IMR-90 (cell line): ENCODE measurements around the gene HCLS1. TPM values are rescaled to one million over a fixed set of nuclear protein-coding genes. Genes with fewer than 3 reads are reported as not detected.

Source experiments
- ATAC-seq: fragments of 200-7000 bp; cut with Tn5 transposase; 2 replicates; pipeline ENCODE4 v1.9.1; 2020; ENCODE audit warnings: low read depth, mild to moderate bottlenecking, moderate library complexity
- BruUV-seq: library from RNA; stranded (reverse); fragments of 400-500 nt; replicated peaks from 2 replicates; lab custom pipeline; 2021; lab: Mats Ljungman, UMichigan
- CTCF ChIA-PET: fragments of 300-600 bp; formaldehyde crosslinking; extraction: SDS; loops from one replicate; lab custom pipeline; 2021; ENCODE audit warnings: antibody characterized with exemption; lab: Yijun Ruan, JAX
- POLR2A ChIA-PET: fragments of 300-600 bp; sonication (Branson Sonifier 250); formaldehyde crosslinking; loops from one replicate; lab custom pipeline; 2022; ENCODE audit warnings: antibody characterized with exemption; ENCODE audit not compliant: unreplicated experiment; lab: Charles Lee
- DNase-seq: peaks from one replicate; pipeline ENCODE4 v3.0.0; 2013
- H2AFZ ChIP-seq: replicated peaks from 2 replicates; pipeline ENCODE3; 2013; ENCODE audit warnings: low read length, mild to moderate bottlenecking; ENCODE audit not compliant: poor library complexity
- H2AK5ac ChIP-seq: 2 replicates; pipeline ENCODE4 v1.6.1; 2013; ENCODE audit warnings: low read depth, low read length, inconsistent platforms
- H2AK9ac ChIP-seq: replicated peaks from 2 replicates; pipeline ENCODE3; 2013; ENCODE audit warnings: mild to moderate bottlenecking, low read depth, low read length, moderate library complexity; ENCODE audit not compliant: poor library complexity
- H2BK120ac ChIP-seq: 2 replicates; pipeline ENCODE4 v1.6.1; 2013; ENCODE audit warnings: low read depth, low read length, inconsistent platforms
- H2BK15ac ChIP-seq: 3 replicates; pipeline ENCODE4 v1.6.1; 2013; ENCODE audit warnings: low read depth, low read length, inconsistent platforms
- H2BK20ac ChIP-seq: 2 replicates; pipeline ENCODE4 v1.6.1; 2013; ENCODE audit warnings: low read depth, mild to moderate bottlenecking, inconsistent platforms, low read length, moderate library complexity
- H2BK5ac ChIP-seq: 2 replicates; pipeline ENCODE4 v1.6.1; 2013; ENCODE audit warnings: mild to moderate bottlenecking, low read depth, low read length, inconsistent platforms; ENCODE audit not compliant: poor library complexity, severe bottlenecking
- H3K14ac ChIP-seq: replicated peaks from 2 replicates; pipeline ENCODE4 v1.6.1; 2013; ENCODE audit warnings: low read depth, low read length, inconsistent platforms
- H3K18ac ChIP-seq: 2 replicates; pipeline ENCODE4 v1.6.1; 2013; ENCODE audit warnings: low read depth, low read length, control low read depth
- H3K23ac ChIP-seq: 2 replicates; pipeline ENCODE4 v1.6.1; 2013; ENCODE audit warnings: low read depth, low read length, inconsistent platforms
- H3K27ac ChIP-seq: 2 replicates; pipeline ENCODE4 v1.5.1; 2013; ENCODE audit warnings: mild to moderate bottlenecking, control low read depth, low read length; ENCODE audit not compliant: insufficient read depth
- H3K27me3 ChIP-seq: 2 replicates; pipeline ENCODE4 v1.6.1; 2013; ENCODE audit warnings: low read length; ENCODE audit not compliant: control insufficient read depth, insufficient read depth
- H3K36me3 ChIP-seq: 2 replicates; pipeline ENCODE4 v1.6.1; 2013; ENCODE audit warnings: low read length, mixed read lengths; ENCODE audit not compliant: control insufficient read depth, insufficient read depth
- H3K4ac ChIP-seq: 2 replicates; pipeline ENCODE4 v1.6.1; 2013; ENCODE audit warnings: low read depth, low read length, inconsistent platforms
- H3K4me1 ChIP-seq: 2 replicates; pipeline ENCODE4 v1.6.1; 2013; ENCODE audit warnings: low read length, mixed read lengths; ENCODE audit not compliant: control insufficient read depth, insufficient read depth
- H3K4me2 ChIP-seq: 2 replicates; pipeline ENCODE4 v1.6.1; 2013; ENCODE audit warnings: low read depth, mild to moderate bottlenecking, control low read depth, low read length, moderate library complexity
- H3K4me3 ChIP-seq: 2 replicates; pipeline ENCODE4 v1.5.1; 2013; ENCODE audit warnings: low read depth, mild to moderate bottlenecking, control low read depth, low read length, moderate library complexity; ENCODE audit not compliant: insufficient read depth
- H3K56ac ChIP-seq: 2 replicates; pipeline ENCODE4 v1.6.1; 2013; ENCODE audit warnings: low read length, inconsistent platforms; ENCODE audit not compliant: insufficient read depth; ENCODE audit errors: extremely low read depth
- H3K79me1 ChIP-seq, 2 experiments: 2 replicates each; pipeline ENCODE4 v1.6.1; 2013; ENCODE audit warnings: low read length in 2 of 2, inconsistent platforms in 1 of 2, low read depth in 1 of 2
- H3K9ac ChIP-seq: 2 replicates; pipeline ENCODE4 v1.6.1; 2013; ENCODE audit warnings: low read depth, low read length, control low read depth
- H3K9me1 ChIP-seq: 2 replicates; pipeline ENCODE4 v1.6.1; 2013; ENCODE audit warnings: low read length, inconsistent platforms; ENCODE audit not compliant: insufficient read depth
- H3K9me3 ChIP-seq: 2 replicates; pipeline ENCODE4 v1.6.1; 2013; ENCODE audit warnings: low read length; ENCODE audit not compliant: control insufficient read depth, insufficient read depth
- H4K20me1 ChIP-seq: 2 replicates; pipeline ENCODE4 v1.6.1; 2013; ENCODE audit warnings: low read length, inconsistent platforms; ENCODE audit not compliant: insufficient read depth
- H4K5ac ChIP-seq: 2 replicates; pipeline ENCODE4 v1.6.1; 2013; ENCODE audit warnings: mild to moderate bottlenecking, low read depth, low read length, control low read depth
- H4K8ac ChIP-seq, 2 experiments: 2 replicates each; pipeline ENCODE4 v1.6.1; 2013; ENCODE audit warnings: low read depth in 2 of 2, low read length in 2 of 2, control low read depth in 1 of 2, inconsistent platforms in 1 of 2
- H4K91ac ChIP-seq: 2 replicates; pipeline ENCODE4 v1.6.1; 2013; ENCODE audit warnings: low read depth, low read length, inconsistent platforms; ENCODE audit not compliant: insufficient read depth
- CEBPB ChIP-seq: IDR thresholded peaks from 2 replicates; pipeline ENCODE4 v1.6.1; 2012; ENCODE audit warnings: low read depth, low read length, improper control_type of control experiment
- FOS ChIP-seq: fragments of 150-350 bp; IDR thresholded peaks from 2 replicates; pipeline ENCODE4 v1.6.1; 2016; ENCODE audit warnings: low read depth, low read length
- MAFK ChIP-seq: IDR thresholded peaks from 2 replicates; pipeline ENCODE4 v1.6.1; 2012; ENCODE audit warnings: low read depth, low read length, improper control_type of control experiment
- POLR2A ChIP-seq: IDR thresholded peaks from 2 replicates; pipeline ENCODE4 v1.6.1; 2012; ENCODE audit warnings: mild to moderate bottlenecking, low read depth, low read length
- SMC3 ChIP-seq: fragments of 150-350 bp; IDR thresholded peaks from 2 replicates; pipeline ENCODE4 v1.6.1; 2016; ENCODE audit warnings: low read depth, mild to moderate bottlenecking, antibody characterized with exemption, low read length, moderate library complexity
- WGBS, 2 experiments: methylation state at CpG; one replicate each; pipeline versions ENCODE4 v1.1.5 to v1.1.7; 2013; ENCODE audit warnings: missing lambda C conversion rate in 2 of 2; ENCODE audit not compliant: insufficient read length in 1 of 2; ENCODE audit errors: extremely low coverage in 2 of 2; 5-methylcytosine and 5-hydroxymethylcytosine counted together
- dilution Hi-C: fragments of 300-500 bp; cut with HindIII; formaldehyde crosslinking; loops from one replicate; pipeline ENCODE4 v1.14.3; 2018; ENCODE audit warnings: low sequenced_read_pairs; ENCODE audit not compliant: unreplicated experiment
- in situ Hi-C: fragments of 300-500 bp; cut with MboI; formaldehyde crosslinking; loops from 3 replicates; pipeline ENCODE4 v1.14.3; 2019; ENCODE audit warnings: low sequenced_read_pairs, inconsistent platforms, mixed read lengths
- intact Hi-C: fragments of 100-400 bp; cut with micrococcal nuclease; formaldehyde crosslinking; loops from 2 replicates; pipeline ENCODE4 v1.10.0; 2022
- polyA plus RNA-seq, 3 experiments: library from polyadenylated mRNA; depleted of rRNA; stranded (reverse); fragments of >200 nt; gene quantifications; 2 replicates each; pipeline ENCODE4 v1.2.3, GENCODE V29; 2012; ENCODE audit warnings: low replicate concordance in 1 of 3
- total RNA-seq: library from RNA; depleted of rRNA; stranded (reverse); fragments of >200 nt; gene quantifications from 2 replicates; pipeline ENCODE4 v1.2.3, GENCODE V29; 2012

HCLS1 gene
- total and polyA plus RNA-seq, 2 of the 4 experiments (the other 2 are of a cell fraction): 0.54 to 0.67 TPM

DNA sequence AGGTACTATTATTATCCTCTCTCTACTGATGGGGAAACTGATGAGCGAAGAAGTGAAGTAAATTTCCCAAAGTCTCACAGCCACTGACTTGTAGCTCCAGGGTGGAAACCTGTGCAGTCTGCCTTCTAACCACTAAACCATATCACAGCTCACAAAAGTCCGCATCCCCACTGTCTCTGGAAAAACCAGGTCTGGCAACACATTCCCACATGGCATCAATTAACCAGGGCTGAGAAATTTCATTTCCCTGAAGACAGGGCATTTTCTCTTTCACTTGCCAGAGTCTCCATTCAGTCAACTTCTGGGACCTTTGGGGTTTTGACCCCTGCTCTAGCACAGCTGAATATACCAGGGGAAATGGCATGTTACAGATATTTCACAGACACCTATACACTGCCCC is 41.0 kb downstream of the HCLS1 start:
- TF ChIP-seq CEBPB (no peak), MAFK (no peak), FOS (no peak), POLR2A (no peak), SMC3 (no peak)
- intact Hi-C loops: no loop called here

More for the DNA sequence above, 41.0 kb downstream of the HCLS1 start:
- dilution Hi-C loops (no loop called here), in situ Hi-C loops (no loop called here)
- H4K8ac ChIP-seq: no peak overlapping the region
- H3K79me1 ChIP-seq: no peaks in the 10 kb centered on the region
- H3K18ac ChIP-seq: no peak overlapping the region
- H3K4ac ChIP-seq: no peak overlapping the region
- no peak overlapping the region for H2BK15ac ChIP-seq
- no peak overlapping the region for H4K5ac ChIP-seq
- H4K91ac ChIP-seq: no peak overlapping the region
- no peak for DNase-seq
- no peak overlapping the region for H3K4me3 ChIP-seq
- H2BK20ac ChIP-seq: no peak overlapping the region
- no peak for ATAC-seq
- H3K23ac ChIP-seq: no peak overlapping the region
- H2AFZ ChIP-seq: no peak overlapping the region
- H2AK5ac ChIP-seq: no peak overlapping the region
- 40% methylated on average over 1 of the region's 2 CpGs; no CpG with 5 or more reads in 1 of the 2 experiments for WGBS, 2 experiments
- no peaks in the 10 kb centered on the region for H3K36me3 ChIP-seq
- H3K4me2 ChIP-seq: no peak overlapping the region
- ChIA-PET POLR2A (no interaction called here), CTCF (no interaction called here)
- H2BK120ac ChIP-seq: no peak overlapping the region
- H3K14ac ChIP-seq: no peak overlapping the region
- H3K27me3 ChIP-seq: peaks cover 5% of the 10 kb centered on the region; the same call in 1 of the 2 replicates
- no peak overlapping the region for H3K9ac ChIP-seq
- H3K4me1 ChIP-seq: no peaks in the 10 kb centered on the region
- no peak overlapping the region for H2AK9ac ChIP-seq
- no peaks in the 10 kb centered on the region for H3K9me3 ChIP-seq
- no peaks in the 10 kb centered on the region for H4K20me1 ChIP-seq
- BruUV-seq: no TSS peak
- H3K56ac ChIP-seq: no peak overlapping the region
- no peak overlapping the region for H2BK5ac ChIP-seq
- H3K27ac ChIP-seq: no peak overlapping the region
- no peaks in the 10 kb centered on the region for H3K9me1 ChIP-seq
